HL-60 (cell line): ENCODE measurements around the gene SPIN1.

Experiments used
- DNase-seq, 2 experiments: peaks; one replicate each; pipeline ENCODE4 v3.0.0-alpha.2; 2010 to 2020; ENCODE audit warnings: low read depth in 1 of 2, low spot score in 1 of 2
- H3K27ac ChIP-seq: fragments of 250-450 bp; sonication (Bioruptor Pico); replicated peaks from 2 replicates; pipeline ENCODE4 v1.5.1; 2020; ENCODE audit warnings: mild to moderate bottlenecking, moderate library complexity
- H3K27me3 ChIP-seq: fragments of 250-450 bp; sonication (Bioruptor Pico); 2 replicates; pipeline ENCODE4 v1.5.1; 2021; ENCODE audit warnings: mild to moderate bottlenecking, moderate library complexity; ENCODE audit not compliant: insufficient read depth, poor library complexity, severe bottlenecking
- H3K4me3 ChIP-seq: replicated peaks from 2 replicates; pipeline ENCODE4 v1.5.1; 2011; ENCODE audit warnings: mild to moderate bottlenecking, control low read depth, low read length; ENCODE audit not compliant: insufficient read depth
- GABPA ChIP-seq: IDR thresholded peaks from 2 replicates; pipeline ENCODE4 v1.6.1; 2012; ENCODE audit warnings: low read depth
- POLR2AphosphoS5 ChIP-seq: IDR thresholded peaks from 2 replicates; pipeline ENCODE4 v1.6.1; 2012; ENCODE audit warnings: low read depth
- SPI1 ChIP-seq: IDR thresholded peaks from 2 replicates; pipeline ENCODE4 v1.6.1; 2012; ENCODE audit warnings: low read depth, mild to moderate bottlenecking, borderline replicate concordance
- TF ChIP-seq, protein P1 (sequence below): IDR thresholded peaks from 2 replicates; pipeline ENCODE4 v1.6.1; 2012; ENCODE audit warnings: low read depth; ENCODE audit not compliant: insufficient replicate concordance
- TF ChIP-seq, protein P2 (sequence below): IDR thresholded peaks from one replicate; pipeline ENCODE4 v1.5.1; 2011; ENCODE audit warnings: low read length, control low read depth, inconsistent platforms; ENCODE audit not compliant: insufficient read depth

SPIN1 gene

DNA sequence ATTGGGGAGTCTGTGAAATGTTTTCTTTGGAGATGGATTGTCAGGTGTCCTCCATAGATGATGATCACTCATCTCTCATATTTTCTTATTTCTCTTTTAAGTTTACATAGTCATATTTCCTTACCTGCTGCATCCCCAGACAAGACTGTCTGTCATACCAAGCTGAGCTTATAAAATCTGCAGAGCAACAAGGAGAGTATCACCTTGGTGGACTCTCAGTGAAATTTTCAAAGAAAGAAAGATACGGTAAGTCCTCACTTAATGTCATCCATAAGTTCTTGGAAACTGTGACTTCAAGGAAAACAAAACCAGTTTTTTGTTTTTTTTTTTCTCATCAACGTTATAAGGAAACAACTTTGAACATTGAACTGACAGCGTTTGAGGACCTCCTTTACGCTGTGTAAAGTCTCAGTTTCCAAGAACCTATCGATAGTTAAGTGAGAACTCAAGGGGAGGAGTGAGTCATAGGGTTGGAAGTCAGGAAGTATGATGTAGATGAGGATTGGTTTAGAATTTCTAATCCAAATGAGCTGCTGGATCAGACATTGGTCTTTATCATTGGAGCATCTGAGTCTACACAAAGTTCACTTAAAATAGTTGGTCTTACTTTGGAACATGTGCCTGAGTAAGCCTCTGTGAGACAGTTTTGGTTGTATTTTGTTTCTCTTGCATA is 45.5 kb downstream of the SPIN1 start:
- no peak for DNase-seq
- Histone ChIP-seq H3K4me3 (no peak overlapping the region), H3K27ac (no peak overlapping the region), H3K27me3 (no peaks in the 10 kb centered on the region)
- TF ChIP-seq, protein P1, sequence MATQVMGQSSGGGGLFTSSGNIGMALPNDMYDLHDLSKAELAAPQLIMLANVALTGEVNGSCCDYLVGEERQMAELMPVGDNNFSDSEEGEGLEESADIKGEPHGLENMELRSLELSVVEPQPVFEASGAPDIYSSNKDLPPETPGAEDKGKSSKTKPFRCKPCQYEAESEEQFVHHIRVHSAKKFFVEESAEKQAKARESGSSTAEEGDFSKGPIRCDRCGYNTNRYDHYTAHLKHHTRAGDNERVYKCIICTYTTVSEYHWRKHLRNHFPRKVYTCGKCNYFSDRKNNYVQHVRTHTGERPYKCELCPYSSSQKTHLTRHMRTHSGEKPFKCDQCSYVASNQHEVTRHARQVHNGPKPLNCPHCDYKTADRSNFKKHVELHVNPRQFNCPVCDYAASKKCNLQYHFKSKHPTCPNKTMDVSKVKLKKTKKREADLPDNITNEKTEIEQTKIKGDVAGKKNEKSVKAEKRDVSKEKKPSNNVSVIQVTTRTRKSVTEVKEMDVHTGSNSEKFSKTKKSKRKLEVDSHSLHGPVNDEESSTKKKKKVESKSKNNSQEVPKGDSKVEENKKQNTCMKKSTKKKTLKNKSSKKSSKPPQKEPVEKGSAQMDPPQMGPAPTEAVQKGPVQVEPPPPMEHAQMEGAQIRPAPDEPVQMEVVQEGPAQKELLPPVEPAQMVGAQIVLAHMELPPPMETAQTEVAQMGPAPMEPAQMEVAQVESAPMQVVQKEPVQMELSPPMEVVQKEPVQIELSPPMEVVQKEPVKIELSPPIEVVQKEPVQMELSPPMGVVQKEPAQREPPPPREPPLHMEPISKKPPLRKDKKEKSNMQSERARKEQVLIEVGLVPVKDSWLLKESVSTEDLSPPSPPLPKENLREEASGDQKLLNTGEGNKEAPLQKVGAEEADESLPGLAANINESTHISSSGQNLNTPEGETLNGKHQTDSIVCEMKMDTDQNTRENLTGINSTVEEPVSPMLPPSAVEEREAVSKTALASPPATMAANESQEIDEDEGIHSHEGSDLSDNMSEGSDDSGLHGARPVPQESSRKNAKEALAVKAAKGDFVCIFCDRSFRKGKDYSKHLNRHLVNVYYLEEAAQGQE = no peak
- no peak for TF ChIP-seq SPI1
- TF ChIP-seq GABPA = no peak
- TF ChIP-seq POLR2AphosphoS5 = no peak
- TF ChIP-seq, protein P2, sequence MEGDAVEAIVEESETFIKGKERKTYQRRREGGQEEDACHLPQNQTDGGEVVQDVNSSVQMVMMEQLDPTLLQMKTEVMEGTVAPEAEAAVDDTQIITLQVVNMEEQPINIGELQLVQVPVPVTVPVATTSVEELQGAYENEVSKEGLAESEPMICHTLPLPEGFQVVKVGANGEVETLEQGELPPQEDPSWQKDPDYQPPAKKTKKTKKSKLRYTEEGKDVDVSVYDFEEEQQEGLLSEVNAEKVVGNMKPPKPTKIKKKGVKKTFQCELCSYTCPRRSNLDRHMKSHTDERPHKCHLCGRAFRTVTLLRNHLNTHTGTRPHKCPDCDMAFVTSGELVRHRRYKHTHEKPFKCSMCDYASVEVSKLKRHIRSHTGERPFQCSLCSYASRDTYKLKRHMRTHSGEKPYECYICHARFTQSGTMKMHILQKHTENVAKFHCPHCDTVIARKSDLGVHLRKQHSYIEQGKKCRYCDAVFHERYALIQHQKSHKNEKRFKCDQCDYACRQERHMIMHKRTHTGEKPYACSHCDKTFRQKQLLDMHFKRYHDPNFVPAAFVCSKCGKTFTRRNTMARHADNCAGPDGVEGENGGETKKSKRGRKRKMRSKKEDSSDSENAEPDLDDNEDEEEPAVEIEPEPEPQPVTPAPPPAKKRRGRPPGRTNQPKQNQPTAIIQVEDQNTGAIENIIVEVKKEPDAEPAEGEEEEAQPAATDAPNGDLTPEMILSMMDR = no peak

DNA sequence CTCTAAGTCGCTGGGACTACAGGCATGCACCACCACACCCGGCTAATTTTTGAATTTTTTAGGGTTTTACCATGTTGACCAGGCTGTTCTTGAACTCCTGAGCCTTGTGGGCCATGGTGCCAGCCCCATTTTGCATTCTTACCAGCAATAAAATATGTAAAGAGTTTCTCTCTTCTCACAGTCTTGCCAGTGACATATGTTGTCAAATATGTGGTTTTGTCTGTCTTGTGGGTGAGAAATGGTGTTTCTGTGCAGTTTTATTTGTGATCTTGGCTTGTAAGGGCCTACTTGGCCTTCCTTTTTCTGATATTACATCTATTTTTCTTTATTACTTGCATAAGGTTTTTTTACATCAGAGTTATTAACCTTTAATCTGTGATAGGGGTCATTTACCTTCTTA is 47.1 kb downstream of the SPIN1 start:
- no peak for TF ChIP-seq GABPA
- TF ChIP-seq, protein P2 = no peak
- TF ChIP-seq, protein P1 = no peak
- no peak for TF ChIP-seq SPI1
- Histone ChIP-seq H3K4me3 (no peak overlapping the region), H3K27me3 (no peaks in the 10 kb centered on the region), H3K27ac (no peak overlapping the region)
- no peak for DNase-seq

DNA sequence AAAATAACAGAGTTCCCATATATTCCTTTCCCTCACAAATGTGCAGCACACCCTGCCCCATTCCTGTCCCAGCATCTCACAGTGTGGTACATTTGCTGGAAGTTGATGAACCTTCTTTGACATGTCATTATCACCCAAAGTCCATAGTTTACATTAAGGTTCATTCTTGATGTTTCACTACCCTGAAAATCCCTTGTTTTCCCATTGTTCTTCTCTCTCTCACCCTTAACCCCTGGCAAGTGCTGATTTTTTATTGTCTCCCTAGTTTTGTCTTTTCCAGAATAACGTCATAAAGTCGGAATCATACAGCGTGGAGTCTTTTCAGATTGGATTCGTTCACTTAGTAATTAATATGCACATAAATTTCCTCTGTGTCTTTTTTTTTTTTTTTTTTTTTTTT is 48.1 kb downstream of the SPIN1 start:
- TF ChIP-seq SPI1 (no peak), POLR2AphosphoS5 (no peak), GABPA (no peak)
- TF ChIP-seq, protein P2 = no peak
- TF ChIP-seq, protein P1 = no peak
- DNase-seq = no peak
- H3K27me3 ChIP-seq = no peaks in the 10 kb centered on the region
- H3K27ac ChIP-seq = no peak overlapping the region
- no peak overlapping the region for H3K4me3 ChIP-seq
